Mesendoderm (in vitro differentiated cells): Measurements from ENCODE around the gene ZNF236.
"Not testable (repeated sequence)": the region's sequence is repeated elsewhere in the genome, so short reads cannot be mapped to it uniquely, and the experiment has no call there.

Experiments
- DNase-seq: peaks from one replicate; pipeline ENCODE4 v3.0.0; 2013
- H2AK5ac ChIP-seq: 2 replicates; pipeline ENCODE4 v1.6.1; 2013; ENCODE audit warnings: low read length, inconsistent platforms
- H2BK120ac ChIP-seq: 2 replicates; pipeline ENCODE4 v1.6.1; 2013; ENCODE audit warnings: low read depth, mild to moderate bottlenecking, low read length, moderate library complexity, mixed read lengths
- H2BK15ac ChIP-seq: replicated peaks from 2 replicates; pipeline ENCODE4 v1.6.1; 2013; ENCODE audit warnings: low read depth, mild to moderate bottlenecking, moderate library complexity
- H2BK5ac ChIP-seq: 2 replicates; pipeline ENCODE4 v1.6.1; 2013; ENCODE audit warnings: low read length, inconsistent platforms
- H3K18ac ChIP-seq: 2 replicates; pipeline ENCODE4 v1.6.1; 2013; ENCODE audit warnings: mild to moderate bottlenecking, low read length, mixed read lengths
- H3K23ac ChIP-seq: one replicate; pipeline ENCODE4 v1.6.1; 2013; ENCODE audit warnings: low read length
- H3K27ac ChIP-seq: 2 replicates; pipeline ENCODE4 v1.5.1; 2013; ENCODE audit warnings: low read depth, mild to moderate bottlenecking, inconsistent platforms, low read length, moderate library complexity
- H3K27me3 ChIP-seq: 2 replicates; pipeline ENCODE4 v1.6.1; 2013; ENCODE audit warnings: low read length, control low read depth, mild to moderate bottlenecking, inconsistent platforms; ENCODE audit not compliant: insufficient read depth, poor library complexity
- H3K36me3 ChIP-seq: 2 replicates; pipeline ENCODE4 v1.6.1; 2013; ENCODE audit warnings: low read length, inconsistent platforms; ENCODE audit not compliant: control insufficient read depth, insufficient read depth
- H3K4ac ChIP-seq: one replicate; pipeline ENCODE4 v1.6.1; 2013; ENCODE audit warnings: low read depth, mild to moderate bottlenecking, low read length, moderate library complexity
- H3K4me1 ChIP-seq: 2 replicates; pipeline ENCODE4 v1.6.1; 2013; ENCODE audit warnings: low read depth, low read length, inconsistent platforms; ENCODE audit not compliant: control insufficient read depth
- H3K4me2 ChIP-seq: 2 replicates; pipeline ENCODE4 v1.6.1; 2013; ENCODE audit warnings: low read length
- H3K4me3 ChIP-seq: 2 replicates; pipeline ENCODE4 v1.5.1; 2013; ENCODE audit warnings: mild to moderate bottlenecking, low read length
- H3K56ac ChIP-seq: one replicate; pipeline ENCODE4 v1.6.1; 2013; ENCODE audit warnings: low read length
- H3K79me1 ChIP-seq: 2 replicates; pipeline ENCODE4 v1.6.1; 2013; ENCODE audit warnings: low read length, inconsistent platforms
- H3K79me2 ChIP-seq: 2 replicates; pipeline ENCODE4 v1.6.1; 2013; ENCODE audit warnings: mild to moderate bottlenecking, low read length; ENCODE audit not compliant: control insufficient read depth, insufficient read depth
- H3K9ac ChIP-seq: 2 replicates; pipeline ENCODE4 v1.6.1; 2013; ENCODE audit warnings: low read length, inconsistent platforms
- H4K5ac ChIP-seq: one replicate; pipeline ENCODE4 v1.6.1; 2013; ENCODE audit warnings: low read length
- H4K8ac ChIP-seq: one replicate; pipeline ENCODE4 v1.6.1; 2013; ENCODE audit warnings: low read depth, mild to moderate bottlenecking, control low read depth, low read length, moderate library complexity
- whole genome bisulfite sequencing: extraction: QIAGEN DNeasy Blood & Tissue Kit; methylation state at CpG from one replicate; pipeline ENCODE4 v1.1.7; 2013; ENCODE audit warnings: low lambda C conversion rate, missing lambda C conversion rate; ENCODE audit not compliant: insufficient coverage; ENCODE audit errors: extremely low coverage; 5-methylcytosine and 5-hydroxymethylcytosine counted together

ZNF236 gene

GRCh38 chr18:76965555-76966151, 143.3 kb downstream of the ZNF236 start:
- H3K4me2 ChIP-seq, H3K4ac ChIP-seq, H3K79me1 ChIP-seq, H3K56ac ChIP-seq, H4K8ac ChIP-seq, H2BK15ac ChIP-seq, H3K4me1 ChIP-seq, H3K18ac ChIP-seq, H3K27ac ChIP-seq, H3K23ac ChIP-seq, H2BK120ac ChIP-seq, H3K36me3 ChIP-seq, DNase-seq, H2AK5ac ChIP-seq, H3K79me2 ChIP-seq, H2BK5ac ChIP-seq, H3K4me3 ChIP-seq, H3K9ac ChIP-seq, H3K27me3 ChIP-seq, H4K5ac ChIP-seq: not testable (repeated sequence)
- no CpG with 5 or more reads among the region's 11 CpGs for WGBS

GRCh38 chr18:76967299-76967698, 144.9 kb downstream of the ZNF236 start:
- H3K9ac ChIP-seq, H3K27me3 ChIP-seq, H3K36me3 ChIP-seq, H4K8ac ChIP-seq, H3K18ac ChIP-seq, H3K4me2 ChIP-seq, H2BK15ac ChIP-seq, H3K27ac ChIP-seq, H3K79me2 ChIP-seq, H3K79me1 ChIP-seq, H3K4me1 ChIP-seq, H3K4me3 ChIP-seq, H3K23ac ChIP-seq, H2AK5ac ChIP-seq, H2BK5ac ChIP-seq, H4K5ac ChIP-seq, H3K56ac ChIP-seq, H3K4ac ChIP-seq, H2BK120ac ChIP-seq: not testable (repeated sequence)
- DNase-seq, result peak; percentile 14

GRCh38 chr18:76967721-76968472, 145.5 kb downstream of the ZNF236 start:
- Histone ChIP-seq H3K4me3 (no peak overlapping the region), H4K5ac (no peak overlapping the region), H3K18ac (no peak overlapping the region), H3K36me3 (no peaks in the 10 kb centered on the region), H3K27me3 (no peaks in the 10 kb centered on the region), H3K4me2 (no peak overlapping the region), H4K8ac (no peak overlapping the region), H2AK5ac (no peak overlapping the region), H3K79me1 (peaks cover 4% of the 10 kb centered on the region), H3K79me2 (peaks cover 1% of the 10 kb centered on the region), H3K27ac (no peak overlapping the region), H3K56ac (no peak overlapping the region), H3K4me1 (no peaks in the 10 kb centered on the region), H3K23ac (no peak overlapping the region), H3K9ac (no peak overlapping the region), H2BK120ac (no peak overlapping the region), H2BK5ac (no peak overlapping the region), H3K4ac (no peak overlapping the region), H2BK15ac (no peak overlapping the region)
- DNase-seq, result peak; percentile 47
- WGBS, result no CpG with 5 or more reads among the region's 17 CpGs

GRCh38 chr18:76970770-76971559, 148.6 kb downstream of the ZNF236 start:
- no CpG with 5 or more reads among the region's 11 CpGs for WGBS
- Histone ChIP-seq H3K9ac (no peak overlapping the region), H3K4ac (no peak overlapping the region), H2BK120ac (no peak overlapping the region), H3K27ac (no peak overlapping the region), H4K8ac (no peak overlapping the region), H2BK5ac (no peak overlapping the region), H2BK15ac (no peak overlapping the region), H3K27me3 (no peaks in the 10 kb centered on the region), H3K36me3 (no peaks in the 10 kb centered on the region), H3K4me2 (no peak overlapping the region), H3K18ac (no peak overlapping the region), H3K4me1 (no peaks in the 10 kb centered on the region), H3K4me3 (no peak overlapping the region), H3K23ac (no peak overlapping the region), H4K5ac (no peak overlapping the region), H3K79me1 (peaks cover 4% of the 10 kb centered on the region), H3K56ac (no peak overlapping the region), H2AK5ac (no peak overlapping the region), H3K79me2 (peaks cover 1% of the 10 kb centered on the region)
- no peak for DNase-seq

- no peak overlapping the region for H3K18ac ChIP-seq
- H3K36me3 ChIP-seq, result no peaks in the 10 kb centered on the region
- DNase-seq, result no peak
- no peak overlapping the region for H3K4me2 ChIP-seq
- H3K79me1 ChIP-seq, result peaks cover 1% of the 10 kb centered on the region
- H3K79me2 ChIP-seq, result peaks cover 1% of the 10 kb centered on the region
- H2BK15ac ChIP-seq, result no peak overlapping the region
- H3K23ac ChIP-seq, result no peak overlapping the region
- H3K27ac ChIP-seq, result no peak overlapping the region
- H4K8ac ChIP-seq, result no peak overlapping the region
- H3K4ac ChIP-seq, result no peak overlapping the region
- H3K4me1 ChIP-seq, result no peaks in the 10 kb centered on the region
- H2AK5ac ChIP-seq, result no peak overlapping the region
- no peak overlapping the region for H3K9ac ChIP-seq
- H2BK120ac ChIP-seq, result no peak overlapping the region
- no peaks in the 10 kb centered on the region for H3K27me3 ChIP-seq
- WGBS, result no CpG with 5 or more reads among the region's 6 CpGs
- H2BK5ac ChIP-seq, result no peak overlapping the region
- H3K56ac ChIP-seq, result no peak overlapping the region
- H3K4me3 ChIP-seq, result no peak overlapping the region
- no peak overlapping the region for H4K5ac ChIP-seq
These were observed 149.9 kb downstream of the ZNF236 start for GRCh38 chr18:76972241-76972640.
